Progenitor cell of endocrine pancreas (in vitro differentiated cells): ENCODE data around the gene CYLD. TPM values are rescaled to one million over a fixed set of nuclear protein-coding genes. Genes with fewer than 3 reads are reported as not detected.
A peak's percentile ranks its signal among the peaks of the same experiment; 100 is the strongest.

Source experiments
- DNase-seq: peaks from one replicate; pipeline ENCODE4 v3.0.0; 2021; ENCODE audit warnings: low spot score; ENCODE audit not compliant: unreplicated experiment
- H3K27ac Mint-ChIP-seq: 2 replicates; pipeline ENCODE4 v1.8.0; 2021; ENCODE audit warnings: mild to moderate bottlenecking, moderate library complexity, mixed read lengths
- H3K27me3 Mint-ChIP-seq: 2 replicates; pipeline ENCODE4 v1.8.0; 2021; ENCODE audit warnings: mixed read lengths
- H3K36me3 Mint-ChIP-seq: 2 replicates; pipeline ENCODE4 v1.8.0; 2022; ENCODE audit warnings: mixed read lengths; ENCODE audit not compliant: insufficient read depth
- H3K4me1 Mint-ChIP-seq: 2 replicates; pipeline ENCODE4 v1.8.0; 2021; ENCODE audit warnings: low read depth, mixed read lengths
- H3K4me3 Mint-ChIP-seq: 2 replicates; pipeline ENCODE4 v1.8.0; 2021; ENCODE audit warnings: low read depth, mild to moderate bottlenecking, moderate library complexity, mixed read lengths
- H3K9me3 Mint-ChIP-seq: 2 replicates; pipeline ENCODE4 v1.8.0; 2021; ENCODE audit warnings: low read depth, mixed read lengths
- total RNA-seq: library from RNA; stranded (reverse); gene quantifications from 2 replicates; pipeline ENCODE4 v1.2.1, GENCODE V29; 2021
- TF ChIP-seq, protein P1 (sequence below): fragments of 200-600 bp; sonication (generic); IDR thresholded peaks from one replicate; pipeline ENCODE4 v1.5.0; 2021; ENCODE audit warnings: antibody characterized with exemption, mild to moderate bottlenecking; ENCODE audit not compliant: unreplicated experiment

Gene CYLD
- total RNA-seq, 1 donor from 2014 or later = 21.9 TPM

GRCh38 chr16:50747207-50747956 is 5.5 kb downstream of the CYLD start:
- Mint-ChIP-seq H3K9me3 (no peaks in the 10 kb centered on the region), H3K4me1 (peaks cover 2% of the 10 kb centered on the region), H3K27me3 (no peaks in the 10 kb centered on the region), H3K4me3 (no peak overlapping the region), H3K27ac (no peak overlapping the region), H3K36me3 (no peaks in the 10 kb centered on the region)
- no peak for DNase-seq
- TF ChIP-seq, protein P1, sequence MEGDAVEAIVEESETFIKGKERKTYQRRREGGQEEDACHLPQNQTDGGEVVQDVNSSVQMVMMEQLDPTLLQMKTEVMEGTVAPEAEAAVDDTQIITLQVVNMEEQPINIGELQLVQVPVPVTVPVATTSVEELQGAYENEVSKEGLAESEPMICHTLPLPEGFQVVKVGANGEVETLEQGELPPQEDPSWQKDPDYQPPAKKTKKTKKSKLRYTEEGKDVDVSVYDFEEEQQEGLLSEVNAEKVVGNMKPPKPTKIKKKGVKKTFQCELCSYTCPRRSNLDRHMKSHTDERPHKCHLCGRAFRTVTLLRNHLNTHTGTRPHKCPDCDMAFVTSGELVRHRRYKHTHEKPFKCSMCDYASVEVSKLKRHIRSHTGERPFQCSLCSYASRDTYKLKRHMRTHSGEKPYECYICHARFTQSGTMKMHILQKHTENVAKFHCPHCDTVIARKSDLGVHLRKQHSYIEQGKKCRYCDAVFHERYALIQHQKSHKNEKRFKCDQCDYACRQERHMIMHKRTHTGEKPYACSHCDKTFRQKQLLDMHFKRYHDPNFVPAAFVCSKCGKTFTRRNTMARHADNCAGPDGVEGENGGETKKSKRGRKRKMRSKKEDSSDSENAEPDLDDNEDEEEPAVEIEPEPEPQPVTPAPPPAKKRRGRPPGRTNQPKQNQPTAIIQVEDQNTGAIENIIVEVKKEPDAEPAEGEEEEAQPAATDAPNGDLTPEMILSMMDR = peak; percentile 29

- H3K9me3 Mint-ChIP-seq = no peaks in the 10 kb centered on the region
- no peaks in the 10 kb centered on the region for H3K4me1 Mint-ChIP-seq
- no peak overlapping the region for H3K4me3 Mint-ChIP-seq
- no peak for DNase-seq
- peaks cover 13% of the 10 kb centered on the region for H3K36me3 Mint-ChIP-seq
- no peak overlapping the region for H3K27ac Mint-ChIP-seq
- TF ChIP-seq, protein P1 = no peak
- no peaks in the 10 kb centered on the region for H3K27me3 Mint-ChIP-seq
Measured at GRCh38 chr16:50751528-50751927, 9.6 kb downstream of the CYLD start.

- no peak overlapping the region for H3K27ac Mint-ChIP-seq
- H3K4me3 Mint-ChIP-seq = no peak overlapping the region
- no peaks in the 10 kb centered on the region for H3K27me3 Mint-ChIP-seq
- H3K36me3 Mint-ChIP-seq = peaks cover 13% of the 10 kb centered on the region
- no peak for DNase-seq
- TF ChIP-seq, protein P1 = no peak
- H3K4me1 Mint-ChIP-seq = no peaks in the 10 kb centered on the region
- H3K9me3 Mint-ChIP-seq = no peaks in the 10 kb centered on the region
Measured at GRCh38 chr16:50752471-50753235, 10.8 kb downstream of the CYLD start.

GRCh38 chr16:50756473-50756872 is 14.6 kb downstream of the CYLD start:
- Mint-ChIP-seq H3K36me3 (peaks cover 18% of the 10 kb centered on the region), H3K4me3 (no peak overlapping the region), H3K4me1 (no peaks in the 10 kb centered on the region), H3K27ac (no peak overlapping the region), H3K9me3 (no peaks in the 10 kb centered on the region), H3K27me3 (no peaks in the 10 kb centered on the region)
- TF ChIP-seq, protein P1 = no peak
- no peak for DNase-seq

- Mint-ChIP-seq H3K9me3 (peaks cover 8% of the 10 kb centered on the region), H3K4me1 (no peaks in the 10 kb centered on the region), H3K27me3 (no peaks in the 10 kb centered on the region), H3K4me3 (no peak overlapping the region), H3K36me3 (peaks cover 12% of the 10 kb centered on the region), H3K27ac (no peak overlapping the region)
- TF ChIP-seq, protein P1 = no peak
- DNase-seq = no peak
Measured at GRCh38 chr16:50761267-50761666, 19.4 kb downstream of the CYLD start.
